Measurements from ENCODE around the gene PDZRN3.

The PDZRN3 gene

GRCh38 chr3:73342077-73342476 lies 282.7 kb downstream of the PDZRN3 start:
- intact Hi-C loops (cut with DNase I), result no loop called here
- peak in 1 of 42 donors; percentile 11 for DNase-seq

- no peak for DNase-seq
- intact Hi-C loops (cut with DNase I), result no loop called here
These were observed 283.3 kb downstream of the PDZRN3 start for GRCh38 chr3:73341272-73341935.

GRCh38 chr3:73332558-73332957 lies 292.2 kb downstream of the PDZRN3 start:
- intact Hi-C loops (cut with DNase I), result no loop called here
- DNase-seq, result no peak

Data from head of caudate nucleus (tissue), 42 donors.